ENCODE results near the gene PNKP. TPM values are rescaled to one million over a fixed set of nuclear protein-coding genes. Genes with fewer than 3 reads are reported as not detected.

Gene PNKP
- total RNA-seq, 1 donor from 2014 or later = 40.3 TPM

DNA sequence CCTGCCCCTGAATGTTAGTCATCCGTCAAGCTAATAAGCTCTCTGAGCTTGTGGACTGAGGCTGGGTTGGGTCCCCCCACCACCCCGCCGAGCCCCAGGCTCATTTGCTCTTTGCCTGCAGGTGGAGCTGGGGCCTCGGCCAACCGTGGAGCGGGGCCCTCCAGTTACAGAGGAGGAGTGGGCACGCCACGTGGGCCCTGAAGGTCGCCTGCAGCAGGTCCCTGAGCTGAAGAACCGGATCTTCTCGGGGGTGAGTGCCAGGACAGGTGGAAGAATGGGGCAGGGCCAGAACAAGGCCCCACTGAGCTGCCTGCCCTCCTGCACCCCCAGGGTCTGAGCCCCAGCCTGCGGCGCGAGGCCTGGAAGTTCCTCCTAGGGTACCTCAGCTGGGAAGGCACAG lies 15.3 kb upstream of the PNKP start:
- Histone ChIP-seq H3K27me3 (no peaks in the 10 kb centered on the region), H3K9me3 (no peaks in the 10 kb centered on the region), H3K4me3 (no peak overlapping the region), H3K27ac (no peak overlapping the region), H3K4me1 (peaks cover 13% of the 10 kb centered on the region), H3K36me3 (peaks cover 4 to 57% of the 10 kb centered on the region in 2 donors)
- no peak for DNase-seq (ENCODE audit: extremely low spot score in 2 of 2)
- TF ChIP-seq, protein P1, sequence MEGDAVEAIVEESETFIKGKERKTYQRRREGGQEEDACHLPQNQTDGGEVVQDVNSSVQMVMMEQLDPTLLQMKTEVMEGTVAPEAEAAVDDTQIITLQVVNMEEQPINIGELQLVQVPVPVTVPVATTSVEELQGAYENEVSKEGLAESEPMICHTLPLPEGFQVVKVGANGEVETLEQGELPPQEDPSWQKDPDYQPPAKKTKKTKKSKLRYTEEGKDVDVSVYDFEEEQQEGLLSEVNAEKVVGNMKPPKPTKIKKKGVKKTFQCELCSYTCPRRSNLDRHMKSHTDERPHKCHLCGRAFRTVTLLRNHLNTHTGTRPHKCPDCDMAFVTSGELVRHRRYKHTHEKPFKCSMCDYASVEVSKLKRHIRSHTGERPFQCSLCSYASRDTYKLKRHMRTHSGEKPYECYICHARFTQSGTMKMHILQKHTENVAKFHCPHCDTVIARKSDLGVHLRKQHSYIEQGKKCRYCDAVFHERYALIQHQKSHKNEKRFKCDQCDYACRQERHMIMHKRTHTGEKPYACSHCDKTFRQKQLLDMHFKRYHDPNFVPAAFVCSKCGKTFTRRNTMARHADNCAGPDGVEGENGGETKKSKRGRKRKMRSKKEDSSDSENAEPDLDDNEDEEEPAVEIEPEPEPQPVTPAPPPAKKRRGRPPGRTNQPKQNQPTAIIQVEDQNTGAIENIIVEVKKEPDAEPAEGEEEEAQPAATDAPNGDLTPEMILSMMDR (IDR thresholded peaks at IDR 0.05) = no peak
- TF ChIP-seq POLR2AphosphoS5 (IDR thresholded peaks at IDR 0.05; ENCODE audit: insufficient read depth in 1 of 2, low read depth in 1 of 2) = no peak
- TF ChIP-seq POLR2A (IDR thresholded peaks at IDR 0.05) = no peak
- intact Hi-C loops (cut with DNase I) = no loop called here

DNA sequence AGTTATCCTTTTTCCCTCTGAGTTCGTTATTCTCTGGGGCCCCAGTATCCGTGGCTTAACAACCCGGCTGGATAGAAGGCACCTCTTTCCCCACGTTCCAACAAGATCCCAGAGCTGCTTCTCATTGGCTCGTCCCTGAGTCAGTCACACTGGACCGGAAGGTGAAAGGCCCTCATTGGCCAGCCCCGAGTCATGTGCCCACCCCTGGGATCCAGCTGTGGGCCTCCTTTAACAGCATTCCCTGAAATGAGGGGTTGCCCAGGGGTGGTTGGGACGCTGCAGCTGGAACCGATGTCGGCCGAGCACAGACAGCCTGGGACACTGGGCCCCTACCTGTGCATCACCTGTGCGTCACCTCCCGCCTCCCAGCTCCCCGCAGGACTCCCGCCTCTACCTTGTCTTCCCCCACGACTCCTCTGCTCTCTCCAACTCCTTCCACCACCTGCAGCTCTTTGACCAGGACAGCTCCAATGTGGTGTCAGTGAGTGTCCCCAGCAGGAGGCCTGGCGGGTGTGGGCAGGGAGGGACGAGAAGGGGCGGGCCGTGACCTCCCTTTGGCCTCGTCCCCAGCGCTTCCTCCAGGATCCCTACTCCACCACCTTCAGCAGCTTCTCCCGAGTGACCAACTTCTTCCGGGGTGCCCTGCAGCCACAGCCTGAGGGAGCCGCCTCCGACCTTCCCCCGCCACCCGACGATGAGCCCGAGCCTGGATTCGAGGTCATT lies 14.5 kb upstream of the PNKP start:
- TF ChIP-seq, protein P1 (IDR thresholded peaks at IDR 0.05) = no peak
- TF ChIP-seq POLR2A (IDR thresholded peaks at IDR 0.05) (no peak), POLR2AphosphoS5 (IDR thresholded peaks at IDR 0.05; ENCODE audit: insufficient read depth in 1 of 2, low read depth in 1 of 2) (no peak)
- peaks cover 4 to 57% of the 10 kb centered on the region in 2 donors for H3K36me3 ChIP-seq
- intact Hi-C loops (cut with DNase I) = no loop called here
- DNase-seq (ENCODE audit: extremely low spot score in 2 of 2) = no peak
- H3K4me3 ChIP-seq = no peak overlapping the region
- peaks cover 13% of the 10 kb centered on the region for H3K4me1 ChIP-seq
- H3K9me3 ChIP-seq = no peaks in the 10 kb centered on the region
- no peaks in the 10 kb centered on the region for H3K27me3 ChIP-seq
- H3K27ac ChIP-seq = no peak overlapping the region

DNA sequence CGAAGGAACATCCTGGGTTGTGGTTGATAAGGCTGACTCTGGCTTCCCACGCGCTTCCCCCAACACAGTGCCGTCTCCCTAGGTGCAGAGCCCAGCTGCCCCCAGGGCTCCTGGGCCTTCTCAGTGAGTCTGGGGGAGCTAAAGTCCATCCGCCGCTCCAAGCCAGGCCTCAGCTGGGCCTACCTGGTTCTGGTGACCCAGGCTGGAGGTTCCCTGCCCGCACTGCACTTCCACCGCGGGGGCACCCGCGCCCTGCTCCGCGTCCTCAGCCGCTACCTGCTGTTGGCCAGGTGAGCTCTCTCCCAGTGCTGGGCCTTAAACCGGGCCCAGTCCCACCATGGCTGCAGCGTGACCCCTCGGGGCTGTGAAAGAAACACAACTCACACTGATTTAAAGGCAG lies 13.8 kb upstream of the PNKP start:
- H3K4me3 ChIP-seq = no peak overlapping the region
- peaks cover 13% of the 10 kb centered on the region for H3K4me1 ChIP-seq
- H3K27ac ChIP-seq = no peak overlapping the region
- no peaks in the 10 kb centered on the region for H3K27me3 ChIP-seq
- H3K36me3 ChIP-seq = peaks cover 4 to 57% of the 10 kb centered on the region in 2 donors
- no peaks in the 10 kb centered on the region for H3K9me3 ChIP-seq
- no peak for DNase-seq (ENCODE audit: extremely low spot score in 2 of 2)
- intact Hi-C loops (cut with DNase I) = no loop called here
- TF ChIP-seq, protein P1 (IDR thresholded peaks at IDR 0.05) = no peak
- TF ChIP-seq POLR2A (IDR thresholded peaks at IDR 0.05) (no peak), POLR2AphosphoS5 (IDR thresholded peaks at IDR 0.05; ENCODE audit: insufficient read depth in 1 of 2, low read depth in 1 of 2) (no peak)

DNA sequence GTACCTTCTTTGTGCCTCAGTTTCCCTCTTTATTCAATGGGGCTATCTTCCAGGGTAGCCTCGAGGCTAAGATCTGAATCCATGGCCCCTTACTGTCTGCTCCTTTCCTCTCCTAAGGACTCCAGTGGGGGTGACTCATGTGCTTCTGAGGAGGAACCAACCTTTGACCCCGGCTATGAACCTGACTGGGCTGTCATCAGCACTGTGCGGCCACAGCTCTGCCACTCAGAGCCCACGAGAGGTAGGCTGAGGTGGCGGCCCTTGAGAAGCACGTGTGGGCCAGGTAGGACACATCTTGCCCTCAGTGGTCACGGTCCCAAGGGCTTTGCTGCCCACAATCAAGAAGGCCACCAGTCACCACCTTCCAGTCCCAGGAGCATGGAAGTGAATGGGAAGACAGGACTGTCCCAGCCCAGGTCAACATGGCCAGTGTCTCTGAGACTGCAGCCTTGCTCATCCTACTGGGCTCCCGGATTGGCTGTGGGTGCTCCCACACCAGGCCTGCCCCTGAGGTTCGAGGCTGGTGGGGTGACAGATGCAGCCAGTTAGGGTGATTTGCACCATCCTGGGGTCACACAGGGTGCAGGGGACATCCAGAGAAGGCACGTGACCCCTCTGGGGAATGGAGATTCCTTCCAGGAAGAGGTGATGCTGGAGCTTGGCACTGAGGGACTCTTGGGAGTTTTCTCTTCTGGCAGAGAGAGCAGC lies 12.9 kb upstream of the PNKP start:
- no peaks in the 10 kb centered on the region for H3K27me3 ChIP-seq
- no peak for DNase-seq (ENCODE audit: extremely low spot score in 2 of 2)
- intact Hi-C loops (cut with DNase I) = no loop called here
- H3K27ac ChIP-seq = no peak overlapping the region
- H3K4me1 ChIP-seq = peaks cover 20% of the 10 kb centered on the region
- H3K9me3 ChIP-seq = no peaks in the 10 kb centered on the region
- H3K4me3 ChIP-seq = no peak overlapping the region
- TF ChIP-seq, protein P1 (IDR thresholded peaks at IDR 0.05) = no peak
- H3K36me3 ChIP-seq = peaks cover 4 to 57% of the 10 kb centered on the region in 2 donors
